ENCODE data around the gene SPRED2. TPM values are rescaled to one million over a fixed set of nuclear protein-coding genes. Genes with fewer than 3 reads are reported as not detected.
"Not testable (repeated sequence)": the region's sequence is repeated elsewhere in the genome, so short reads cannot be mapped to it uniquely, and the experiment has no call there.

SPRED2 gene
- total RNA-seq, 2 experiments from 2014 or later: 8.0 to 11.4 TPM

- H3K27me3 Mint-ChIP-seq (ENCODE audit: low read depth); H3K4me3 Mint-ChIP-seq; H3K9me3 Mint-ChIP-seq; DNase-seq; intact Hi-C loops (cut with micrococcal nuclease); CTCF ChIA-PET; H3K27ac Mint-ChIP-seq; H3K36me3 Mint-ChIP-seq (ENCODE audit: low read depth); H3K4me1 Mint-ChIP-seq (ENCODE audit: low read depth): not testable (repeated sequence)
Measured at GRCh38 chr2:65338830-65339495, 93.4 kb downstream of the SPRED2 start.

- H3K36me3 Mint-ChIP-seq (ENCODE audit: low read depth); DNase-seq: not testable (repeated sequence)
Measured at GRCh38 chr2:65337915-65338314, 94.5 kb downstream of the SPRED2 start.

GRCh38 chr2:65334714-65335113, 97.7 kb downstream of the SPRED2 start:
- no peak for DNase-seq
- no peaks in the 10 kb centered on the region for H3K9me3 Mint-ChIP-seq
- peaks cover 1% of the 10 kb centered on the region for H3K36me3 Mint-ChIP-seq (ENCODE audit: low read depth)
- no peaks in the 10 kb centered on the region for H3K27me3 Mint-ChIP-seq (ENCODE audit: low read depth)
- no peak overlapping the region for H3K4me3 Mint-ChIP-seq
- no peaks in the 10 kb centered on the region for H3K4me1 Mint-ChIP-seq (ENCODE audit: low read depth)
- intact Hi-C loops (cut with micrococcal nuclease): no loop called here
- H3K27ac Mint-ChIP-seq: no peak overlapping the region
- CTCF ChIA-PET: no interaction called here

More at GRCh38 chr2:65337915-65338314, 94.5 kb downstream of the SPRED2 start:
- intact Hi-C loops (cut with micrococcal nuclease); H3K4me1 Mint-ChIP-seq (ENCODE audit: low read depth); H3K27ac Mint-ChIP-seq; CTCF ChIA-PET; H3K4me3 Mint-ChIP-seq; H3K9me3 Mint-ChIP-seq; H3K27me3 Mint-ChIP-seq (ENCODE audit: low read depth): not testable (repeated sequence)

- Mint-ChIP-seq H3K9me3 (no peaks in the 10 kb centered on the region), H3K27ac (no peak overlapping the region), H3K27me3 (ENCODE audit: low read depth) (no peaks in the 10 kb centered on the region), H3K36me3 (ENCODE audit: low read depth) (peaks cover 1% of the 10 kb centered on the region), H3K4me1 (ENCODE audit: low read depth) (no peaks in the 10 kb centered on the region), H3K4me3 (no peak overlapping the region)
- CTCF ChIA-PET: interaction anchor here (0.6 kb wide), 1 partner anchor 209 kb away, joined by 3 read pairs; no protein-coding TSS in a partner anchor
- intact Hi-C loops (cut with micrococcal nuclease): no loop called here
- no peak for DNase-seq
Measured at GRCh38 chr2:65331336-65332025, 100.9 kb downstream of the SPRED2 start.

- Mint-ChIP-seq H3K27ac (no peak overlapping the region), H3K27me3 (ENCODE audit: low read depth) (no peaks in the 10 kb centered on the region), H3K4me1 (ENCODE audit: low read depth) (no peaks in the 10 kb centered on the region), H3K4me3 (no peak overlapping the region), H3K9me3 (no peaks in the 10 kb centered on the region), H3K36me3 (ENCODE audit: low read depth) (no peaks in the 10 kb centered on the region)
- CTCF ChIA-PET: interaction anchor here (0.5 kb wide), 1 partner anchor 221 kb away, joined by 4 read pairs; no protein-coding TSS in a partner anchor
- intact Hi-C loops (cut with micrococcal nuclease): no loop called here
- DNase-seq: no peak
Measured at GRCh38 chr2:65329525-65329924, 102.9 kb downstream of the SPRED2 start.

GRCh38 chr2:65326276-65326675, 106.1 kb downstream of the SPRED2 start:
- intact Hi-C loops (cut with micrococcal nuclease): no loop called here
- Mint-ChIP-seq H3K9me3 (no peaks in the 10 kb centered on the region), H3K27me3 (ENCODE audit: low read depth) (no peaks in the 10 kb centered on the region), H3K4me3 (no peak overlapping the region), H3K36me3 (ENCODE audit: low read depth) (no peaks in the 10 kb centered on the region), H3K4me1 (ENCODE audit: low read depth) (no peaks in the 10 kb centered on the region), H3K27ac (no peak overlapping the region)
- no peak for DNase-seq
- CTCF ChIA-PET: interaction anchor here (0.6 to 1.3 kb wide), 3 partner anchors 8 to 1437 kb away, joined by 3 to 4 read pairs (median 3); no protein-coding TSS in a partner anchor

- Mint-ChIP-seq H3K27ac (no peak overlapping the region), H3K36me3 (ENCODE audit: low read depth) (no peaks in the 10 kb centered on the region), H3K9me3 (no peaks in the 10 kb centered on the region), H3K27me3 (ENCODE audit: low read depth) (no peaks in the 10 kb centered on the region), H3K4me3 (no peak overlapping the region), H3K4me1 (ENCODE audit: low read depth) (peaks cover 5% of the 10 kb centered on the region)
- no peak for DNase-seq
- intact Hi-C loops (cut with micrococcal nuclease): no loop called here
- CTCF ChIA-PET: no interaction called here
Measured at GRCh38 chr2:65325066-65325465, 107.3 kb downstream of the SPRED2 start.

- peaks cover 11% of the 10 kb centered on the region for H3K4me1 Mint-ChIP-seq (ENCODE audit: low read depth)
- H3K27me3 Mint-ChIP-seq (ENCODE audit: low read depth): no peaks in the 10 kb centered on the region
- H3K9me3 Mint-ChIP-seq: no peaks in the 10 kb centered on the region
- H3K27ac Mint-ChIP-seq: no peak overlapping the region
- H3K36me3 Mint-ChIP-seq (ENCODE audit: low read depth): no peaks in the 10 kb centered on the region
- H3K4me3 Mint-ChIP-seq: no peak overlapping the region
- intact Hi-C loops (cut with micrococcal nuclease): loop anchor here (1.0 kb wide), 5 partner anchors 20 to 111 kb away; partner anchors contain the start of genes ACTR2 and SPRED2
- CTCF ChIA-PET: interaction anchor here (0.6 to 1.5 kb wide), 3 partner anchors 29 to 100 kb away, joined by 3 read pairs; no protein-coding TSS in a partner anchor
- DNase-seq: no peak
Measured at GRCh38 chr2:65320946-65321345, 111.5 kb downstream of the SPRED2 start.

- no peak overlapping the region for H3K27ac Mint-ChIP-seq
- H3K9me3 Mint-ChIP-seq: no peaks in the 10 kb centered on the region
- CTCF ChIA-PET: interaction anchor here (0.6 to 1.5 kb wide), 3 partner anchors 18 to 101 kb away, joined by 3 read pairs; no protein-coding TSS in a partner anchor
- no peak overlapping the region for H3K4me3 Mint-ChIP-seq
- no peaks in the 10 kb centered on the region for H3K36me3 Mint-ChIP-seq (ENCODE audit: low read depth)
- H3K4me1 Mint-ChIP-seq (ENCODE audit: low read depth): peaks cover 11% of the 10 kb centered on the region
- DNase-seq: no peak
- intact Hi-C loops (cut with micrococcal nuclease): loop anchor here (1.0 kb wide), 5 partner anchors 19 to 112 kb away; partner anchors contain the start of genes ACTR2 and SPRED2
- H3K27me3 Mint-ChIP-seq (ENCODE audit: low read depth): no peaks in the 10 kb centered on the region
Measured at GRCh38 chr2:65320042-65320725, 112.2 kb downstream of the SPRED2 start.

GRCh38 chr2:65319674-65320041, 112.7 kb downstream of the SPRED2 start:
- intact Hi-C loops (cut with micrococcal nuclease): loop anchor here (1.0 kb wide), 5 partner anchors 18 to 113 kb away; partner anchors contain the start of genes ACTR2 and SPRED2
- peaks cover 11% of the 10 kb centered on the region for H3K4me1 Mint-ChIP-seq (ENCODE audit: low read depth)
- CTCF ChIA-PET: interaction anchor here (0.6 to 1.5 kb wide), 3 partner anchors 14 to 101 kb away, joined by 3 read pairs; no protein-coding TSS in a partner anchor

GRCh38 chr2:65319072-65319673, 113.2 kb downstream of the SPRED2 start:
- DNase-seq: no peak
- Mint-ChIP-seq H3K4me1 (ENCODE audit: low read depth) (peaks cover 11% of the 10 kb centered on the region), H3K36me3 (ENCODE audit: low read depth) (no peaks in the 10 kb centered on the region), H3K27me3 (ENCODE audit: low read depth) (no peaks in the 10 kb centered on the region), H3K4me3 (no peak overlapping the region), H3K9me3 (no peaks in the 10 kb centered on the region), H3K27ac (no peak overlapping the region)
- CTCF ChIA-PET: interaction anchor here (0.6 to 1.1 kb wide), 2 partner anchors 14 to 17 kb away, joined by 3 read pairs; no protein-coding TSS in a partner anchor
- intact Hi-C loops (cut with micrococcal nuclease): no loop called here

More at GRCh38 chr2:65319674-65320041, 112.7 kb downstream of the SPRED2 start:
- no peak for DNase-seq
- H3K9me3 Mint-ChIP-seq: no peaks in the 10 kb centered on the region
- no peak overlapping the region for H3K4me3 Mint-ChIP-seq
- no peaks in the 10 kb centered on the region for H3K36me3 Mint-ChIP-seq (ENCODE audit: low read depth)
- no peaks in the 10 kb centered on the region for H3K27me3 Mint-ChIP-seq (ENCODE audit: low read depth)
- no peak overlapping the region for H3K27ac Mint-ChIP-seq

GRCh38 chr2:65317841-65318240, 114.6 kb downstream of the SPRED2 start:
- intact Hi-C loops (cut with micrococcal nuclease): no loop called here
- Mint-ChIP-seq H3K27ac (no peak overlapping the region), H3K27me3 (ENCODE audit: low read depth) (no peaks in the 10 kb centered on the region), H3K4me3 (no peak overlapping the region), H3K4me1 (ENCODE audit: low read depth) (peaks cover 11% of the 10 kb centered on the region), H3K9me3 (no peaks in the 10 kb centered on the region), H3K36me3 (ENCODE audit: low read depth) (peaks cover 12% of the 10 kb centered on the region)
- no peak for DNase-seq
- CTCF ChIA-PET: interaction anchor here (0.9 kb wide), 1 partner anchor 8 kb away, joined by 3 read pairs; no protein-coding TSS in a partner anchor

All from activated naive CD4-positive, alpha-beta T cell treated with anti-CD3 and anti-CD28 coated beads for 36 hours (primary cell).